ENCODE data around the gene GIPR. TPM values are rescaled to one million over a fixed set of nuclear protein-coding genes. Genes with fewer than 3 reads are reported as not detected.
A peak's percentile ranks its signal among the peaks of the same experiment; 100 is the strongest.

The GIPR gene
- total and polyA plus RNA-seq, 2 experiments from 2014 or later, result not detected

DNA sequence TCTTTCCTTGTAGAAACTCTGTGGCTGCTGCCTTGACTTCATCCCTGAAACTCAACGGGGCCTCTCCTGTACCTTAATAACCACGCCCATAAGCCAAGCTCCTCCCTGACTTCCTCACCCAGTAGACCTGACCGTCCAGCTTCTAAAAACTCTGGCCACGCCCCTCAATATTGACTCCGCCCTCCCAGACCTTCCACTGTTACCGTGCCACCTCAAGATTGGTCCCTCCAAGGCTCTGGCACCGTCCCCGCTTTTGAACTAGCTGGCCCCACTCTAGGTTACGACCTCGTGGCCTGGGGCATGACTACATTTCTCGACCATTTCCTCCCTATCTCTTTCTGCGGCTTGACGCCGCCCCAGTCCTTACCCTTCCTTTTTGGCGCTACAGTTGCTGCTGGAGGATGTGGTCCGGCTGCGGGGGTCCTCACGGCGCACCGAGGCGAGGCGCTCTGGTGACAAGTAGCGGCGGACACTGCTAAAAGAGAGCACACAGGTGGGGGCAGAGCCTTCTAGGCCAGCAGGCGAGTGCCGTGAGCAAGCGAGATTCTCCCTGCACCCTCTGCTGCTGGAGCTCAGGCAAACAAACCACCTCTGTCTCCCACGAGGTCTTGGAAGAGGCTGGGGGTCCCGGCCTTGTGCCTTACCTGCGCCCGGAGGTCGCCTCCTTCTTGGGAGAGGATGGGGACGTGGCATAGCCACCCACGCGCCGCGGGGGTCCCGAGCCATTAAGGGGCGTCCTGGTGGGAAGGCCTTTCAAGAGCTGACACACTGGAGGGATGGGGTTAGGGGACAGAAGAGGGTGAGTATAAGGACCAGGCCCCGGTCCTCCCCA lies 26.5 kb upstream of the GIPR start:
- Histone ChIP-seq H3K27me3 (replicated peaks; ENCODE audit: insufficient read depth) (no peaks in the 10 kb centered on the region), H3K36me3 (ENCODE audit: low read depth) (no peaks in the 10 kb centered on the region), H3K9ac (peak overlapping the region; percentile 74), H3K79me2 (ENCODE audit: insufficient read depth) (peaks cover 15% of the 10 kb centered on the region), H3K9me3 (ENCODE audit: low read depth) (no peaks in the 10 kb centered on the region), H2AFZ (peak overlapping the region; percentile 91), H3K9me2 (ENCODE audit: insufficient read depth) (no peaks in the 10 kb centered on the region), H3K4me3 (peak overlapping the region; percentile 67), H3K27ac (peak overlapping the region; percentile 77), H3K4me2 (ENCODE audit: unreplicated experiment) (peak overlapping the region; percentile 84), H4K20me1 (ENCODE audit: insufficient read depth) (no peaks in the 10 kb centered on the region), H3F3A (ENCODE audit: insufficient read depth) (peaks cover 14% of the 10 kb centered on the region), H3K4me1 (ENCODE audit: insufficient read depth) (peaks cover 10% of the 10 kb centered on the region; the same call in 1 of the 2 replicates)
- peak; percentile 80 for DNase-seq
- no peak for TF ChIP-seq EZH2 (IDR thresholded peaks at IDR 0.05; ENCODE audit: insufficient read depth, poor library complexity, severe bottlenecking)
- TF ChIP-seq EZH2phosphoT487 (IDR thresholded peaks at IDR 0.05; ENCODE audit: insufficient read depth, low read depth), result no peak
- WGBS, 2 experiments (ENCODE audit: low coverage in 1 of 2, low lambda C conversion rate in 2 of 2, missing lambda C conversion rate in 2 of 2), result 4 to 6% methylated on average over 38 to 40 of the region's 40 CpGs
- in situ Hi-C loops (cut with MboI), result no loop called here

DNA sequence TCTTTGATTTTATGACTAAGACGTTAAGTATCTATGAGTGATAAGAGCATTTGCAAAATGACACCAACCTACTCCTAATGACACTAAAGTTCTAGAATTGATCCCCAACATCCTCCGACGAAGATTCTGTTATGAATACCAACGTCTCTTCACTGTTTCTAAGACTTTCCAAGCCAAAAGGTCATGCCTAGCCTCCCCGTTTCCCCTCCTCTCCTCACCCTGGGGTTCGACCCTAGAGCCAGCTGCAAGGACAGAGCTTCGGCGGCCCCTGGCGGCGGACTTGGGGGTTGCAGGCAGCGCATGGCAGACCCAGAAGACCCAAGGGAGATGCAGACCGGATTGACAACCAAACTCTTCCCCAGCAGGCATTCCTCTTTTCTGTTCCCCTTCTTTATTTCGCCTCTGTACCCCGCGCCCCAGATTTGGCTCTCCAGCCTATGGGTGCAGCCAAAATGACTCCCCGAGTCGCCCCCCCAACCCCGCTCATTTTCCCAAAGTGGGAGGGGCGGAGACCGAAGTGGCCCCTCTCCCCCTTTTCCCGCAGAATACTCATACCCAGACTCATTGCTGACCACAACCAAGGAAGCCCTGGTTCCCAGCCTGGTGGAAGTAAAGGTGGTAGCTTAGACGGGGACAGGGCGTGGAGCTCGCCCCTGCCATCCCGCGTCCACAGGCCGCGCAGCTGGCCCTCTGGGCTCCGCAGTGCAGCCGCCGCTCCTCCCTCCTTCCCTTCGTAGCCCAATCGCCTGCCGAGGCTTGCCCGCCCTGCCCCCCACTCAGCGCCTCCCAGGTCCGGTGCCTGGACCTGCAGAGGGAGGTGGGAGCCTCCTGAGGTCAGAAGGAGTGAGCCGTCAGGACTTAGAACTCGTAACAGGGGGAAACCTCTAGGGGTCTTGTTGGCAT lies 24.7 kb upstream of the GIPR start:
- no peaks in the 10 kb centered on the region for H3K9me2 ChIP-seq (ENCODE audit: insufficient read depth)
- no peaks in the 10 kb centered on the region for H3K36me3 ChIP-seq (ENCODE audit: low read depth)
- peaks cover 14% of the 10 kb centered on the region for H3F3A ChIP-seq (ENCODE audit: insufficient read depth)
- H3K79me2 ChIP-seq (ENCODE audit: insufficient read depth), result peaks cover 8% of the 10 kb centered on the region
- H3K4me3 ChIP-seq, result peak overlapping the region; percentile 28; the same call in 1 of the 2 replicates
- H3K4me1 ChIP-seq (ENCODE audit: insufficient read depth), result peaks cover 3% of the 10 kb centered on the region; the same call in 1 of the 2 replicates
- 14 to 17% methylated on average over 36 to 37 of the region's 39 CpGs for WGBS, 2 experiments (ENCODE audit: low coverage in 1 of 2, low lambda C conversion rate in 2 of 2, missing lambda C conversion rate in 2 of 2)
- DNase-seq, result peak; percentile 75
- H3K9ac ChIP-seq, result no peak overlapping the region
- H3K27ac ChIP-seq, result no peak overlapping the region; the same call in 1 of the 2 replicates
- no peaks in the 10 kb centered on the region for H3K9me3 ChIP-seq (ENCODE audit: low read depth)
- TF ChIP-seq EZH2 (IDR thresholded peaks at IDR 0.05; ENCODE audit: insufficient read depth, poor library complexity, severe bottlenecking) (no peak), EZH2phosphoT487 (IDR thresholded peaks at IDR 0.05; ENCODE audit: insufficient read depth, low read depth) (no peak)
- H3K4me2 ChIP-seq (ENCODE audit: unreplicated experiment), result peak overlapping the region; percentile 84
- in situ Hi-C loops (cut with MboI), result no loop called here
- H2AFZ ChIP-seq, result no peak overlapping the region
- no peaks in the 10 kb centered on the region for H3K27me3 ChIP-seq (replicated peaks; ENCODE audit: insufficient read depth)
- no peaks in the 10 kb centered on the region for H4K20me1 ChIP-seq (ENCODE audit: insufficient read depth)

DNA sequence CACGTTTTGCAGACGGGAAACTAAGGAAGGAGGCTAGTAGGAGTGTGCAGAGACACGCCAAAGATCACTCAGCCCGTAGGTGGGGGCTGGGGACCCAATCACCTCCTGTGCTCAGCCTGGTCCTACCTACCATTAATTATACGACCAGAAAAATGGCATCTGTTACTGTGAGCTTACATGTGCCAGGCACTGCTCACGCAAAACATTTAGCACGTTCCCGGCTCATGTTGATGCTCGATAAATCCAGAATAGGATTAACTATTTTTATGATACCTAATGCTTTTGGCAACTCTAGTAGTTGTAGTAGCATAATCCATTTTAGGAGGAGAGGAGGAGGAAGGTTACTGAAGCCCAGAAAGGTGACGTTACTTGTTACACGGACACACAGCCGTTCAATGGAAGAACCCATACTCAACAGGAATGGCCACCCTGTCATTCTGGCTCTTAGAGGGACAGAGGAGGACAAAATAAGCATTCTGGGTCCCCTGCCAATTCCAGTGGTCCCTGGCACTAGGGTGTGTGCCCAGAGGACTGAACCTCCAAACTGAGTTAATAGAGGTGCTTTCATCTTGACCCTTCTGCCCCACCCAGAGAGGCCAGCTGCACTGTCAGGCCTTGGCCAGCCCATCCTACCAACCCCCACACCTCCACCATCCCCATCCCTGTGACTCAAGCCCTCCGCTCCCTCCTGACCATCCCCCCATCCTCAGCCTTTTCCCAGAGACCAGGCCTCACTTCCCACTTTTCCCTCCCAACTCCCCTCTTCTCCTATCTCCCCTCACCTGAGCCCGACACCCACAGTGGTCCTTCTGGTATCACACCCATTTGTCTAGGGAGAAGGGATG lies 23.9 kb upstream of the GIPR start:
- no peak overlapping the region for H3K9ac ChIP-seq
- in situ Hi-C loops (cut with MboI), result no loop called here
- TF ChIP-seq EZH2phosphoT487 (IDR thresholded peaks at IDR 0.05; ENCODE audit: insufficient read depth, low read depth) (no peak), EZH2 (IDR thresholded peaks at IDR 0.05; ENCODE audit: insufficient read depth, poor library complexity, severe bottlenecking) (no peak)
- H2AFZ ChIP-seq, result no peak overlapping the region
- H3K27ac ChIP-seq, result no peak overlapping the region
- no peaks in the 10 kb centered on the region for H3K9me2 ChIP-seq (ENCODE audit: insufficient read depth)
- no peaks in the 10 kb centered on the region for H3K9me3 ChIP-seq (ENCODE audit: low read depth)
- no peak for DNase-seq
- no peaks in the 10 kb centered on the region for H3K27me3 ChIP-seq (replicated peaks; ENCODE audit: insufficient read depth)
- no peaks in the 10 kb centered on the region for H4K20me1 ChIP-seq (ENCODE audit: insufficient read depth)
- no peak overlapping the region for H3K4me2 ChIP-seq (ENCODE audit: unreplicated experiment)
- WGBS, 2 experiments (ENCODE audit: low coverage in 1 of 2, low lambda C conversion rate in 2 of 2, missing lambda C conversion rate in 2 of 2), result 45 to 53% methylated on average over 13 to 14 of the region's 14 CpGs
- no peak overlapping the region for H3K4me3 ChIP-seq
- no peaks in the 10 kb centered on the region for H3K79me2 ChIP-seq (ENCODE audit: insufficient read depth)
- H3F3A ChIP-seq (ENCODE audit: insufficient read depth), result peaks cover 14% of the 10 kb centered on the region
- H3K4me1 ChIP-seq (ENCODE audit: insufficient read depth), result no peaks in the 10 kb centered on the region
- no peaks in the 10 kb centered on the region for H3K36me3 ChIP-seq (ENCODE audit: low read depth)

All from GM23248 (cell line).